AG10803 (cell line): Measurements from ENCODE around the gene TJP2.
"Not testable (repeated sequence)": the region's sequence is repeated elsewhere in the genome, so short reads cannot be mapped to it uniquely, and the experiment has no call there.

Experiments
- DNase-seq: peaks from one replicate; pipeline ENCODE4 v3.0.0; 2010; ENCODE audit warnings: low read depth
- H3K4me3 ChIP-seq: 2 replicates; pipeline ENCODE4 v1.5.1; 2011; ENCODE audit warnings: mild to moderate bottlenecking, low read length, control low read depth
- CTCF ChIP-seq: conservative IDR thresholded peaks from 2 replicates; pipeline ENCODE4 v1.5.1; 2011; ENCODE audit warnings: mild to moderate bottlenecking, low read length, control low read depth, inconsistent platforms

TJP2 gene

GRCh38 chr9:69297300-69297980, 123.4 kb downstream of the TJP2 start:
- H3K4me3 ChIP-seq: no peak overlapping the region
- TF ChIP-seq CTCF: no peak
- DNase-seq: no peak

GRCh38 chr9:69299315-69299714, 125.2 kb downstream of the TJP2 start:
- no peak for DNase-seq
- no peak for TF ChIP-seq CTCF
- no peak overlapping the region for H3K4me3 ChIP-seq

GRCh38 chr9:69299826-69300225, 125.7 kb downstream of the TJP2 start:
- H3K4me3 ChIP-seq: no peak overlapping the region
- DNase-seq: peak; percentile 15
- TF ChIP-seq CTCF: no peak

- DNase-seq: no peak
- no peak for TF ChIP-seq CTCF
- no peak overlapping the region for H3K4me3 ChIP-seq
These were observed 129.3 kb downstream of the TJP2 start for GRCh38 chr9:69303331-69303730.

GRCh38 chr9:69306895-69307445, 132.9 kb downstream of the TJP2 start:
- H3K4me3 ChIP-seq, DNase-seq: not testable (repeated sequence)

GRCh38 chr9:69307446-69308205, 133.5 kb downstream of the TJP2 start:
- DNase-seq: peak; percentile 87
- TF ChIP-seq CTCF: no peak; the same call in 1 of the 2 replicates
- H3K4me3 ChIP-seq: no peak overlapping the region

GRCh38 chr9:69308206-69308931, 134.3 kb downstream of the TJP2 start:
- no peak overlapping the region for H3K4me3 ChIP-seq
- DNase-seq: no peak
- no peak for TF ChIP-seq CTCF
